AG04450 (cell line): ENCODE results near the gene ICAM3. TPM values are rescaled to one million over a fixed set of nuclear protein-coding genes. Genes with fewer than 3 reads are reported as not detected.

Experiments
- CTCF ChIA-PET: fragments of 300-600, 350-600 bp; formaldehyde crosslinking; extraction: SDS; loops from one replicate; lab custom pipeline; 2022; ENCODE audit warnings: antibody characterized with exemption, inconsistent platforms; lab: Charles Lee
- POLR2A ChIA-PET: fragments of 350-600 bp; formaldehyde crosslinking; extraction: SDS; loops from one replicate; lab custom pipeline; 2021; ENCODE audit warnings: antibody characterized with exemption, inconsistent platforms; lab: Yijun Ruan, JAX
- DNase-seq: peaks from one replicate; pipeline ENCODE4 v3.0.0-alpha.2; 2011; ENCODE audit warnings: low read depth, low spot score
- H3K27ac ChIP-seq: one replicate; pipeline ENCODE4 v1.5.1; 2012; ENCODE audit warnings: low read depth, low read length, control low read depth
- H3K27me3 ChIP-seq: one replicate; pipeline ENCODE4 v1.6.0; 2012; ENCODE audit warnings: low read length; ENCODE audit not compliant: control insufficient read depth, insufficient read depth
- H3K4me3 ChIP-seq: 2 replicates; pipeline ENCODE4 v1.5.1; 2011; ENCODE audit warnings: mild to moderate bottlenecking, low read depth, low read length, control low read depth
- H3K9me3 ChIP-seq: 2 replicates; pipeline ENCODE4 v1.5.1; 2012; ENCODE audit warnings: low read length; ENCODE audit not compliant: control insufficient read depth, insufficient read depth
- polyA plus RNA-seq: library from polyadenylated mRNA; depleted of rRNA; stranded (reverse); fragments of >200 nt; gene quantifications from 2 replicates; pipeline ENCODE4 v1.2.3, GENCODE V29; 2011
- TF ChIP-seq, protein P1 (sequence below): IDR thresholded peaks from 2 replicates; pipeline ENCODE4 v1.5.1; 2011; ENCODE audit warnings: low read depth, low read length, control low read depth, inconsistent platforms

The ICAM3 gene
- polyA plus RNA-seq, 1 experiment: 6.7 TPM

- no peak for DNase-seq
- ChIA-PET CTCF (interaction anchor here (0.9 to 1.0 kb wide), 2 partner anchors 61 to 63 kb away, joined by 3 to 7 read pairs; partner anchors contain the start of gene ICAM1), POLR2A (interaction anchor here (1.7 to 3.5 kb wide), 2 partner anchors 15 to 42 kb away, joined by 9 to 25 read pairs; partner anchors contain the start of gene ICAM5)
- no peak overlapping the region for H3K27ac ChIP-seq
- no peaks in the 10 kb centered on the region; the same call in 1 of the 2 replicates for H3K9me3 ChIP-seq
- no peaks in the 10 kb centered on the region for H3K27me3 ChIP-seq
- TF ChIP-seq, protein P1, sequence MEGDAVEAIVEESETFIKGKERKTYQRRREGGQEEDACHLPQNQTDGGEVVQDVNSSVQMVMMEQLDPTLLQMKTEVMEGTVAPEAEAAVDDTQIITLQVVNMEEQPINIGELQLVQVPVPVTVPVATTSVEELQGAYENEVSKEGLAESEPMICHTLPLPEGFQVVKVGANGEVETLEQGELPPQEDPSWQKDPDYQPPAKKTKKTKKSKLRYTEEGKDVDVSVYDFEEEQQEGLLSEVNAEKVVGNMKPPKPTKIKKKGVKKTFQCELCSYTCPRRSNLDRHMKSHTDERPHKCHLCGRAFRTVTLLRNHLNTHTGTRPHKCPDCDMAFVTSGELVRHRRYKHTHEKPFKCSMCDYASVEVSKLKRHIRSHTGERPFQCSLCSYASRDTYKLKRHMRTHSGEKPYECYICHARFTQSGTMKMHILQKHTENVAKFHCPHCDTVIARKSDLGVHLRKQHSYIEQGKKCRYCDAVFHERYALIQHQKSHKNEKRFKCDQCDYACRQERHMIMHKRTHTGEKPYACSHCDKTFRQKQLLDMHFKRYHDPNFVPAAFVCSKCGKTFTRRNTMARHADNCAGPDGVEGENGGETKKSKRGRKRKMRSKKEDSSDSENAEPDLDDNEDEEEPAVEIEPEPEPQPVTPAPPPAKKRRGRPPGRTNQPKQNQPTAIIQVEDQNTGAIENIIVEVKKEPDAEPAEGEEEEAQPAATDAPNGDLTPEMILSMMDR: 0 out of 2 replicates have a peak, but pooled peaks have one; percentile 10
- H3K4me3 ChIP-seq: peak overlapping the region; percentile 89
These were observed 7.1 kb downstream of the ICAM3 start for GRCh38 chr19:10332158-10332964.

DNA sequence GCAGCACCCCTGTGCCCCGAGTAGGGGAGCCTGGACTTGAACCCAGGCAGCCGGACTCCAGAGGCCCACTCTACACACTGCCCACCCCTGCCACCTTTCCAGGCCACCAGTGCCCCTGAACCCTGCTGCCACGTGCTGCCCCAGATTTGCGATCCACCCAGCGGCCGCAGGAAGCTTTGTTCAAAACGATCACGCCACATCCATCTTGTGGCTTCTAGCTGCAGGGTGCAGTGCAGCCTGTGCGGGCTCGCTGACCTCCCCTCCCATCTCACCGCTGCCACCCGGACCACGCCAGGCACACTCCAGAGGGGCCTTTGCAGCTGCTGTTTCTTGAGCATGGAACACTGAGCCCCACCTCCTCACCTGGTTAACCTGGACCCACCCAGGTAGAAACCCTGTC lies 9.9 kb downstream of the ICAM3 start:
- no peak overlapping the region for H3K4me3 ChIP-seq
- no peak for DNase-seq
- H3K9me3 ChIP-seq: no peaks in the 10 kb centered on the region; the same call in 1 of the 2 replicates
- CTCF ChIA-PET: interaction anchor here (0.9 kb wide), 1 partner anchor 20 kb away, joined by 4 read pairs; the partner anchor contains the start of gene ZGLP1
- no peak overlapping the region for H3K27ac ChIP-seq
- TF ChIP-seq, protein P1: no peak
- POLR2A ChIA-PET: interaction anchor here (0.9 kb wide), 1 partner anchor 13 kb away, joined by 3 read pairs; no protein-coding TSS in a partner anchor
- no peaks in the 10 kb centered on the region for H3K27me3 ChIP-seq

DNA sequence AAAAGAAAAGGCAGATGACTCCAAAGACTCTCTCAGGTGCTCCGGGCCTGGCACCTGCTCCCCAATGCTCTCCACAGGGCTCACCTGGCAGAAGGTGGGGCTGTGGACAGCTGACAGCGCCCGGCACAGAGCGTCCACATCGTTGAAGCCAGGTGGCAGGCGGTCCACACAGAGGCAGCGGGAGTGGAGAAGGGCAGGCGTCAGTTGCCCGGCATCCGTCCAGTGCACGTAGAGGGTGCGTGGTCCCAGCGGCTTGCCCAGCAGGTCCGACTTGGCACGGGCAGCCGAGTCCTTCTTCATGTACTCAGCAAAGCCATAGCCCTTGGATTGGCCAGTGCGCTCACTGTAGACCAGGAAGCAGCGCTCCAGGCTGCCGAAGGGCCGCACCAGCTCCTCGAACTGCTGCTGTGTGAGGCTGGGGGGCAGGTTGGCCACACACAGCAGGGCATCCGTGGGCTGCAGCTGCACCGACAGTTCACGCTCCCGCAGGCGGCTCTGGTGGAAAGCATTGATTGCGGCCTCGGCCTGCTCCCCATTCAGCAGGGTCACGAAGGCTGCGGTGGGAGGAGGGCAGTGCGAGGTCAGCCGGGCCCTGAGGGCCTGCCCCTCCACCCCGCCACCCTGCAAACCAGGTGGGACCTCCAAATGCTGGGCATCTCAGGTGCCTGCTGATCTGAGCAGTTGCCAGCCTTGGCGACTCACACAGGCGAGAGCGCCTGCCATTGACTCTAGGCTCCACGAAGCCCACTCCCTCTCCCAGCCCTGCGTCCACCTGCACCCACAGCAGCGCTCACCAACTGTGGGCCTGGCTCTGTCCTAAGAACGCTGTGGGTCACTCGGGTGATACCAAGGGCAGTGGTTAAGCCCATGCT lies 10.6 kb downstream of the ICAM3 start:
- ChIA-PET POLR2A (no interaction called here), CTCF (no interaction called here)
- Histone ChIP-seq H3K27me3 (no peaks in the 10 kb centered on the region), H3K4me3 (no peak overlapping the region), H3K27ac (no peak overlapping the region), H3K9me3 (no peaks in the 10 kb centered on the region; the same call in 1 of the 2 replicates)
- DNase-seq: no peak
- TF ChIP-seq, protein P1: no peak

DNA sequence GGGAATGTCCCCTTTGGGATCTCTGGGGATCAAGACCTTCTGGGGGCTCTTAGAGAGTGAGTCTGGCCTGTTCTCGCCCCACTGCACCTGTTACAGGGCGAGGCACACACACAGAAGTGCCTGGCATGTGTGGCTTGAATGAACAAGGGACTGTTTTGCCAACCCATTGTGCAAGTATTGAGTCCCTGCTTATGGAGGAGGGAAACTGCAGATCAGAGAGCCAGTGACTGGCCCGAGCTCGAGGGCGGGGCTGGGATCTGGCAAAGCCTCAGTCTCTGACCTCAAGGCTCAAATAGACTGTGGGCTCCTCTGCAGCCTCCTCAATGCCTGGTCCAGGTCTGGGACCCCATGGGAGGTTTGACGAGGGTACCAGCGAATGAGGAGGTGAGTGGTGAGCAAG lies 11.6 kb downstream of the ICAM3 start:
- Histone ChIP-seq H3K9me3 (no peaks in the 10 kb centered on the region; the same call in 1 of the 2 replicates), H3K27me3 (no peaks in the 10 kb centered on the region), H3K27ac (no peak overlapping the region), H3K4me3 (no peak overlapping the region)
- CTCF ChIA-PET: interaction anchor here (0.8 kb wide), 1 partner anchor 58 kb away, joined by 3 read pairs; no protein-coding TSS in a partner anchor
- no peak for DNase-seq
- POLR2A ChIA-PET: no interaction called here
- TF ChIP-seq, protein P1: no peak
